ENCODE data around the gene CXCR4.

CXCR4 gene

GRCh38 chr2:136136931-136137330 is 19.0 kb upstream of the CXCR4 start:
- no peak overlapping the region for H3K4me3 ChIP-seq (ENCODE audit: low read depth, low read length)
- in situ Hi-C loops (cut with HindIII; ENCODE audit: low sequenced_read_pairs): no loop called here

GRCh38 chr2:136135921-136136906 is 18.3 kb upstream of the CXCR4 start:
- no peak for TF ChIP-seq CTCF (IDR thresholded peaks at IDR 0.05; ENCODE audit: low read depth, low read length)
- in situ Hi-C loops (cut with HindIII; ENCODE audit: low sequenced_read_pairs): no loop called here
- DNase-seq (ENCODE audit: low read depth, low spot score): no peak
- no peak overlapping the region for H3K4me3 ChIP-seq (ENCODE audit: low read depth, low read length)

More at GRCh38 chr2:136136931-136137330, 19.0 kb upstream of the CXCR4 start:
- no peak for DNase-seq (ENCODE audit: low read depth, low spot score)
- TF ChIP-seq CTCF (IDR thresholded peaks at IDR 0.05; ENCODE audit: low read depth, low read length): no peak

- no peak for TF ChIP-seq CTCF (IDR thresholded peaks at IDR 0.05; ENCODE audit: low read depth, low read length)
- DNase-seq (ENCODE audit: low read depth, low spot score): no peak
- H3K4me3 ChIP-seq (ENCODE audit: low read depth, low read length): no peak overlapping the region
- in situ Hi-C loops (cut with HindIII; ENCODE audit: low sequenced_read_pairs): no loop called here
These were observed 17.5 kb upstream of the CXCR4 start for GRCh38 chr2:136135462-136135861.

GRCh38 chr2:136134126-136134525 is 16.2 kb upstream of the CXCR4 start:
- no peak for TF ChIP-seq CTCF (IDR thresholded peaks at IDR 0.05; ENCODE audit: low read depth, low read length)
- no peak for DNase-seq (ENCODE audit: low read depth, low spot score)
- no peak overlapping the region for H3K4me3 ChIP-seq (ENCODE audit: low read depth, low read length)
- in situ Hi-C loops (cut with HindIII; ENCODE audit: low sequenced_read_pairs): no loop called here

GRCh38 chr2:136133586-136133985 is 15.6 kb upstream of the CXCR4 start:
- no peak for DNase-seq (ENCODE audit: low read depth, low spot score)
- TF ChIP-seq CTCF (IDR thresholded peaks at IDR 0.05; ENCODE audit: low read depth, low read length): no peak
- in situ Hi-C loops (cut with HindIII; ENCODE audit: low sequenced_read_pairs): no loop called here
- no peak overlapping the region for H3K4me3 ChIP-seq (ENCODE audit: low read depth, low read length)

GRCh38 chr2:136133176-136133575 is 15.2 kb upstream of the CXCR4 start:
- H3K4me3 ChIP-seq (ENCODE audit: low read depth, low read length): no peak overlapping the region
- in situ Hi-C loops (cut with HindIII; ENCODE audit: low sequenced_read_pairs): no loop called here
- DNase-seq (ENCODE audit: low read depth, low spot score): no peak
- TF ChIP-seq CTCF (IDR thresholded peaks at IDR 0.05; ENCODE audit: low read depth, low read length): no peak
